Activated CD4-positive, alpha-beta T cell treated with anti-CD3 and anti-CD28 coated beads, Interleukin-2, amount 50 U/mL, for 1 hour (primary cell): Measurements from ENCODE around the gene TAF4.

Source experiments
- DNase-seq: peaks from one replicate; pipeline ENCODE4 v3.0.0-alpha.2; 2020

The TAF4 gene

GRCh38 chr20:61938839-61939690 lies 126.6 kb downstream of the TAF4 start:
- no peak for DNase-seq

- DNase-seq, result no peak
Measured at GRCh38 chr20:61937963-61938838, 127.5 kb downstream of the TAF4 start.

- DNase-seq, result no peak
Measured at GRCh38 chr20:61937146-61937962, 128.3 kb downstream of the TAF4 start.

GRCh38 chr20:61936701-61937131 lies 129.0 kb downstream of the TAF4 start:
- DNase-seq, result no peak

GRCh38 chr20:61935926-61936700 lies 129.6 kb downstream of the TAF4 start:
- no peak for DNase-seq

- DNase-seq, result no peak
Measured at GRCh38 chr20:61934716-61935530, 130.8 kb downstream of the TAF4 start.

GRCh38 chr20:61933951-61934715 lies 131.5 kb downstream of the TAF4 start:
- no peak for DNase-seq

- DNase-seq, result no peak
Measured at GRCh38 chr20:61933481-61933950, 132.2 kb downstream of the TAF4 start.

- no peak for DNase-seq
Measured at GRCh38 chr20:61932711-61933480, 132.8 kb downstream of the TAF4 start.

- no peak for DNase-seq
Measured at GRCh38 chr20:61932199-61932592, 133.5 kb downstream of the TAF4 start.

- DNase-seq, result no peak
Measured at GRCh38 chr20:61931476-61932198, 134.0 kb downstream of the TAF4 start.

- DNase-seq, result no peak
Measured at GRCh38 chr20:61930776-61931475, 134.8 kb downstream of the TAF4 start.

GRCh38 chr20:61929971-61930666 lies 135.6 kb downstream of the TAF4 start:
- no peak for DNase-seq

- DNase-seq, result no peak
Measured at GRCh38 chr20:61929561-61929960, 136.1 kb downstream of the TAF4 start.

- DNase-seq, result no peak
Measured at GRCh38 chr20:61927826-61928541, 137.7 kb downstream of the TAF4 start.

- DNase-seq, result no peak
Measured at GRCh38 chr20:61927193-61927825, 138.4 kb downstream of the TAF4 start.
